ENCODE results near the gene NUP93. TPM values are rescaled to one million over a fixed set of nuclear protein-coding genes. Genes with fewer than 3 reads are reported as not detected.
A peak's percentile ranks its signal among the peaks of the same experiment; 100 is the strongest.

Gene NUP93
- total and polyA plus RNA-seq, 4 donors: 27.4 to 59.9 (median 51.2) TPM

GRCh38 chr16:56861092-56861610, 131.2 kb downstream of the NUP93 start:
- 31 to 43% methylated on average over 3 of the region's 3 CpGs for WGBS, 2 donors
- no peaks in the 10 kb centered on the region for H3K27me3 ChIP-seq (ENCODE audit: control insufficient read depth in 3 of 3, insufficient read depth in 3 of 3, low read length in 2 of 3)
- DNase-seq (peak; percentile 77 to 83 (median 81)), ATAC-seq (ENCODE audit: insufficient read depth, low FRiP score) (no peak)
- no peaks in the 10 kb centered on the region for H3K36me3 ChIP-seq (ENCODE audit: control insufficient read depth in 4 of 4, insufficient read depth in 4 of 4, low read length in 4 of 4)
- H3K27ac ChIP-seq (ENCODE audit: low read depth in 1 of 2, low read length in 1 of 2): no peak overlapping the region
- no peak overlapping the region for H3K4me3 ChIP-seq
- TF ChIP-seq, protein P1, sequence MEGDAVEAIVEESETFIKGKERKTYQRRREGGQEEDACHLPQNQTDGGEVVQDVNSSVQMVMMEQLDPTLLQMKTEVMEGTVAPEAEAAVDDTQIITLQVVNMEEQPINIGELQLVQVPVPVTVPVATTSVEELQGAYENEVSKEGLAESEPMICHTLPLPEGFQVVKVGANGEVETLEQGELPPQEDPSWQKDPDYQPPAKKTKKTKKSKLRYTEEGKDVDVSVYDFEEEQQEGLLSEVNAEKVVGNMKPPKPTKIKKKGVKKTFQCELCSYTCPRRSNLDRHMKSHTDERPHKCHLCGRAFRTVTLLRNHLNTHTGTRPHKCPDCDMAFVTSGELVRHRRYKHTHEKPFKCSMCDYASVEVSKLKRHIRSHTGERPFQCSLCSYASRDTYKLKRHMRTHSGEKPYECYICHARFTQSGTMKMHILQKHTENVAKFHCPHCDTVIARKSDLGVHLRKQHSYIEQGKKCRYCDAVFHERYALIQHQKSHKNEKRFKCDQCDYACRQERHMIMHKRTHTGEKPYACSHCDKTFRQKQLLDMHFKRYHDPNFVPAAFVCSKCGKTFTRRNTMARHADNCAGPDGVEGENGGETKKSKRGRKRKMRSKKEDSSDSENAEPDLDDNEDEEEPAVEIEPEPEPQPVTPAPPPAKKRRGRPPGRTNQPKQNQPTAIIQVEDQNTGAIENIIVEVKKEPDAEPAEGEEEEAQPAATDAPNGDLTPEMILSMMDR (IDR thresholded peaks at IDR 0.05; ENCODE audit: control extremely low read depth, extremely low read depth): no peak
- peaks cover 0 to 29% (median 15%) of the 10 kb centered on the region in 5 donors for H3K4me1 ChIP-seq (ENCODE audit: control insufficient read depth in 5 of 5, insufficient read depth in 5 of 5, low read length in 5 of 5)
- no peak overlapping the region for H3K9ac ChIP-seq (ENCODE audit: insufficient read depth in 1 of 2, low read length in 2 of 2)
- peaks cover 0 to 2% (median 0%) of the 10 kb centered on the region in 4 donors for H3K9me3 ChIP-seq (ENCODE audit: control insufficient read depth in 4 of 4, insufficient read depth in 3 of 4, low read length in 3 of 4)

DNA sequence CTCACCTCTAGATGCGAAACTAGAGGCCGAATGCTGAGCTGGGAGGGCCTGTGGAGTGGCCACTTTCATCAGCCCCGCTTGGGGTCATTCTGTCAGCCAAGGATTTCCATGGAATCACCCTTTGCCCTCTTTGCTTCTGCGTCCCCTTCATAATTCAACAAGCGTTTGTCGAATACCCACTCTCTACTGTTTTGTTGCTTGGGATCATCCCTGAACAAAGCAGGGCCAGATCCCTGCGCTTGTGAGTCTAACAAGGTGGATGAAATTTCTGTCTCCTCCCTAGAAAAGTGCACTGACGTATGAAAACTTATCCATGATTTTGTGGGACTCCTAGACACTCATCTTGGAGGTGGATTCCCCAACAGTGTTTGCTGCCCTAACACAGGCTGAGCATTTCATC, 131.8 kb downstream of the NUP93 start:
- DNase-seq: no peak
- TF ChIP-seq, protein P1 (IDR thresholded peaks at IDR 0.05; ENCODE audit: control extremely low read depth, extremely low read depth): no peak
- Histone ChIP-seq H3K27me3 (ENCODE audit: control insufficient read depth in 3 of 3, insufficient read depth in 3 of 3, low read length in 2 of 3) (no peaks in the 10 kb centered on the region), H3K9ac (ENCODE audit: insufficient read depth in 1 of 2, low read length in 2 of 2) (no peak overlapping the region), H3K36me3 (ENCODE audit: control insufficient read depth in 4 of 4, insufficient read depth in 4 of 4, low read length in 4 of 4) (no peaks in the 10 kb centered on the region), H3K9me3 (ENCODE audit: control insufficient read depth in 4 of 4, insufficient read depth in 3 of 4, low read length in 3 of 4) (peaks cover 0 to 2% (median 0%) of the 10 kb centered on the region in 4 donors), H3K4me3 (no peak overlapping the region), H3K4me1 (ENCODE audit: control insufficient read depth in 5 of 5, insufficient read depth in 5 of 5, low read length in 5 of 5) (peaks cover 0 to 29% (median 15%) of the 10 kb centered on the region in 5 donors), H3K27ac (ENCODE audit: low read depth in 1 of 2, low read length in 1 of 2) (no peak overlapping the region)
- no peak for ATAC-seq (ENCODE audit: insufficient read depth, low FRiP score)
- WGBS, 2 donors: 97 to 98% methylated on average over 8 of the region's 8 CpGs

GRCh38 chr16:56862776-56863175, 132.8 kb downstream of the NUP93 start:
- 54 to 73% methylated on average over 5 of the region's 5 CpGs for WGBS, 2 donors
- no peaks in the 10 kb centered on the region for H3K36me3 ChIP-seq (ENCODE audit: control insufficient read depth in 4 of 4, insufficient read depth in 4 of 4, low read length in 4 of 4)

More at GRCh38 chr16:56862776-56863175, 132.8 kb downstream of the NUP93 start:
- H3K27me3 ChIP-seq (ENCODE audit: control insufficient read depth in 3 of 3, insufficient read depth in 3 of 3, low read length in 2 of 3): no peaks in the 10 kb centered on the region
- H3K9ac ChIP-seq (ENCODE audit: insufficient read depth in 1 of 2, low read length in 2 of 2): no peak overlapping the region
- H3K27ac ChIP-seq (ENCODE audit: low read depth in 1 of 2, low read length in 1 of 2): no peak overlapping the region
- peaks cover 0 to 2% (median 0%) of the 10 kb centered on the region in 4 donors for H3K9me3 ChIP-seq (ENCODE audit: control insufficient read depth in 4 of 4, insufficient read depth in 3 of 4, low read length in 3 of 4)
- peaks cover 0 to 29% (median 15%) of the 10 kb centered on the region in 5 donors for H3K4me1 ChIP-seq (ENCODE audit: control insufficient read depth in 5 of 5, insufficient read depth in 5 of 5, low read length in 5 of 5)
- ATAC-seq (ENCODE audit: insufficient read depth, low FRiP score) (no peak), DNase-seq (no peak)
- TF ChIP-seq, protein P1 (IDR thresholded peaks at IDR 0.05; ENCODE audit: control extremely low read depth, extremely low read depth): no peak
- no peak overlapping the region for H3K4me3 ChIP-seq
